ENCODE measurements around the gene POLR3A. TPM values are rescaled to one million over a fixed set of nuclear protein-coding genes. Genes with fewer than 3 reads are reported as not detected.
"Not testable (repeated sequence)": the region's sequence is repeated elsewhere in the genome, so short reads cannot be mapped to it uniquely, and the experiment has no call there.

The POLR3A gene
- total RNA-seq, 1 donor from 2014 or later: 13.0 TPM

DNA sequence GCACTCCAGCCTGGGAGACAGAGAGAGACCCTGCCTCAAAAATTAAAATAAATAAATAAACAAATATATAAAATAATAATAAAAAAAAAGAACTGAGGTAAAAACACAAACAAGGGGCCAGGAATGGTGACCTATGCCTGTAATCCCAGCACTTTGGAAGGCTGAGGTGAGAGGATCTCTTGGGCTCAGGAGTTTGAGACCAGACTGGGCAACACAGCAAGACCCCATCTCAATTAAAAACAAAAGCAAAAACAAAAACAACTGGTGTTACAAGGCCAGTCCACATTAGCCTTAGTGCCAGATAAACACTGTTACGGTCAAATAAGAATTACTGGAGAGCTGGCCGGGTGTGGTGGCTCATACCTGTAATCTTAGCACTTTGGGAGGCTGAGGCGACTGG, 5.6 kb downstream of the POLR3A start:
- DNase-seq (ENCODE audit: low read depth in 2 of 2): no peak

DNA sequence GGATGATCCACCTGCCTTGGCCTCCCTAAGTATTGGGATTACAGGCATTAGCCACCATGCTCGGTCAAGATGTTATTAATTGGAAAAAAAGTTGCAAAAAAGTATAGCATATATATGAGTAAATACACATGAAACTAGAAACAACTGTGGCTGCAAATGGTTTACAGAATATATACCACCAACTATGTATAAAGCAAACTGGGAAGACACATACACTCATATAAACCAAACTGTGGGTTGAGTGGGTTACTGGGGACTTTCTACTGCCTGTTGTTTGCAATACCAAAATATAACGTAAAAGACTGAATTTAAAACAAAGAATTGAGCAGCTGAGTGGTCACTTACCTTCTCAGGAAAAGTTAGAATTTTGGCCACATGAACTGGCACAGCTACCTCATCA, 8.1 kb downstream of the POLR3A start:
- DNase-seq (ENCODE audit: low read depth in 2 of 2): no peak

DNA sequence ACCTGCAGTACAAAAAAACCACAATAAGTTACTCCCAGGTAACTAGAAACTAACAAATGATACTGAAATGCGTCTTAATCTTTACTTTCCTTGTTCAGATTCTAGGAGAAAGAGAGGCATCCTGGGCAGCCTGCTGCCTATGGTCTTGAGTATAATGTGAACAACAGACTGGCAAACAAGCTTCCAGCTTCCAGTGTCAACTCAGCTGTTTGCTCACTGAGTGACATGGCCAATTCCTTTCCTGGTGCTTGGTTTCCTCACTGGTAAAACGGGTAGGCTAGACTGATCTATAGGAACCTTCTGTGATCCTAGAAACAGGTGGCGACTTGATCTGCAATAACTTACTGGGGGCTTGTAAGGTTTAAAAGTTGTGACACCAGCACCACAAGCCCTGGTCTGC, 10.1 kb downstream of the POLR3A start:
- DNase-seq (ENCODE audit: low read depth in 2 of 2): no peak

DNA sequence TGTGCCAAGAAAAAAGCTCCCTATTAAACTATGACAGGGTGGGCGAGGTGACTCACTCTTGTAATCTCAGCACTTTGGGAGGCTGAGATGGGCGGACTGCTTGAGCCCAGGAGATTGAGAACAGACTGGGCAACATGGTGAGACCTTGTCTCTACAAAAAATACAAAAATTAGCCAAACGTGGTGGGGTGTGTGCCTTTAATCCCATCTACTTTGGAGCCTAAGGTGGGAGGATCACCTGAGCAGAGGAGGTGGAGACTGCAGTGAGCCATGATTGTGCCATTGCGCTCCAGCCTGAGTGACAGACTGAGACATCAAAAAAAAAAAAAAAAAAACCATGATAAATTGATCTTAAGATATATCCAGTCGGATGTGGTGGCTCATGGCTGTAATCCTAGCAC, 11.5 kb downstream of the POLR3A start:
- DNase-seq (ENCODE audit: low read depth in 2 of 2): no peak

DNA sequence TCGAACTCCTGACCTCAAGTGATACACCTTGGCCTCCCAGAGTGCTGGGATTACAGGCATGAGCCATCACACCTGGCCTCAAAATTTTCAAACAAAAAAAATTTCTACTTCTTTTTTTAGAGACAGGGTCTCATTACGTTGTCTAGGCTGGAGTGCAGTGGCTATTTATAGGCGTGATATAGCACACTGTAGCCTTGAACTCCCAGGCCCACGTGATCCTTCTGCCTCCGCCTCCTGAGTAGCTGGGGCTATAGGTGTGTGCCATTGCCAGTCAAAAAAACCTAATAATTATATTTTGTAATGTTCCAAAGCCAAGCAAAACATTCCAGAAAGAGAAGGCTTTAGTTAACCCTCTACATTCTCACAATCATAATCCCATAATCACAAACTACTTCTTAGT, 13.8 kb downstream of the POLR3A start:
- DNase-seq (ENCODE audit: low read depth in 2 of 2): no peak

GRCh38 chr10:78013564-78013963, 15.8 kb downstream of the POLR3A start:
- DNase-seq (ENCODE audit: low read depth in 2 of 2): no peak

DNA sequence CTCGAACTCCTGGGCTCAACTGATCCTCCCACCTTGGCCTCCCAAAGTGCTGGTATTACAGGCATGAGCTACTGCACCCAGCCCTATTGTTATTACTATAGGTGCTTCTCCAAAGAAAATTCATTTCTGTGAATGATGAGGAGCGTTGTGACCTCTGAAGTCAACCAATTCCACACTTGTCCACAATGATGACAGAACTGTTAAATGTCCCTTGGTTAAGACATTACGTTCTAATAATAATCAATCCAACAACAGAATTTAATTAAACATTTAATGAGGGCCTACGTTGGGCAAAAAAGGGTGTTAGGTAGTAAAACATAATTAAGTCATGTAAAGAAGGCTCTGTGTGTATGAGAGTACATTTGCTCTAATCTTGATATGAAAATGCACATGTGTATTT, 18.2 kb downstream of the POLR3A start:
- no peak for DNase-seq (ENCODE audit: low read depth in 2 of 2)

GRCh38 chr10:78010278-78010677, 19.0 kb downstream of the POLR3A start:
- DNase-seq (ENCODE audit: low read depth in 2 of 2): no peak

DNA sequence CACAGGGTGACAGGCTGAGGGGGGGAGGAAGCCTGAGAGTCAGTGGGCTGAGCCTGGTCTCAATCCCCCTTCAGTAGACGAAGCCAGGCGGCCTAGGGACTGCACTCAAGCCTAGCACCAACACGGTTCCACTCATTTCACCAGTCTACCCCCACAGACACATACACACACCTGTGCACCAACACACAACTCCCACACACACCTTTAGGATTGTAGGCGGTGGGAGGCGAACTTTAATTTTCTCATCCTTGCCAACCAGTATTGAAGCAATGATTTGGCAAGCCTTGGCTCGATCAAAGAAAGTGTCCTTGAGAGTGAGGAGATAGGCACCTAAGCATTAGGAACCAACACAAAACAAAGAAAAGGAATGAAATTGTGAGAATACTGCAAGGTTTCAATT, 19.7 kb downstream of the POLR3A start:
- DNase-seq (ENCODE audit: low read depth in 2 of 2): no peak

DNA sequence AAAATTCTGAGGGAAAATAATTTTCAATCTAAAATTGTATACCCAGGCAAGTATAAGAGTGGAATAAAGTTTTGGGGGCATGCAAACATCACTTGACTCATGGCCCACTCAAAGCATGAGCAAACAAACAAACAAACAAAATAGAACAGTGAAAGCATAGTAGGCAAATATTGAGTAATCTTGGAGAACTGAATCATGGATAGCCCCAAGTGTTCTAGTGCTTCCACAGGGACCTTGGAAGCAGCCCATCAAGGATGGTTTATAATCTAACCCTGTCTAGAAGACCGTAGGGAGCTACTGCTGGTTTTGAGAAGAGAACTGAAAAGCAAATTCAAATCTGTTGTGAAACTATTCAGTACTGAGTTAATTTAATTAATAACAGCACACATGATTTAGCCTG, 22.1 kb downstream of the POLR3A start:
- DNase-seq (ENCODE audit: low read depth in 2 of 2): no peak

DNA sequence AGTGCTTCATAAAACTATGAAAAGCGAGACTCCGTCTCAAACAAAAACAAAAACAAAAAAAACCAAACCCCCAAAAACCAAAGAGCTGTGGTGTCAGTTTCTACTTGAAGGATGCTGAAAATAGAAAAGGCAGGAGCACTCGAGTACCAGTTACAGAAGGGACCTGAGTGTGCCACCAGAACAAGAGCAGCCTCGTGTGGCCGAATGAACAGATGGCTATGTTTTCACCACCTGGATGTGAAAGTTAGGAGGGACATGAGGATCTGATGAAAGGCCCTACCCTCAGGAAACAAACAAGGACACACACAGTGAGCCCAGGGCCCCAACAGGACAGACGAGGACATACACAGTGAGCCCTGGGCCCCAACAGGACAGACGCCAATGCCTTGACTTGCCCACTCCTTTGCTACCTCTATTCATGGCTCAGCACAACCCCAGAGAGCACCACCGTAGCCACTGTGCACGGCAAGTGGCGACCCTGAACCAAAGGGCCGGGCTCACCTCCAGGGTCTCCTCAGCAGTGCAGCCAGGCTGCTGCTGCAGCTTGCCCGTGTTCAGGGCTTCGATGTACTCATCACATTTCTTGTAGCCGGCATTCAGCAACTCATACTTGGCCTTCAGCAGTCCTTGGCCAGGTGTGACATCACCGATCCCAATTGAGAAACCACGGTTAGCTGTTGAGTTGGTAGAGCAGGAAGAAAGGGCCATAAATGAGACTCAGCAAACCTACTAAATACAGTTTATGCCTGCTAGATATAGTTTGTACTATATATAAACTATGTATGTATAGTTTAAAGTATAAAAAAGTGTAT, 24.9 kb downstream of the POLR3A start:
- no peak for DNase-seq (ENCODE audit: low read depth in 2 of 2)

GRCh38 chr10:78002541-78003288, 26.6 kb downstream of the POLR3A start:
- DNase-seq (ENCODE audit: low read depth in 2 of 2): no peak

DNA sequence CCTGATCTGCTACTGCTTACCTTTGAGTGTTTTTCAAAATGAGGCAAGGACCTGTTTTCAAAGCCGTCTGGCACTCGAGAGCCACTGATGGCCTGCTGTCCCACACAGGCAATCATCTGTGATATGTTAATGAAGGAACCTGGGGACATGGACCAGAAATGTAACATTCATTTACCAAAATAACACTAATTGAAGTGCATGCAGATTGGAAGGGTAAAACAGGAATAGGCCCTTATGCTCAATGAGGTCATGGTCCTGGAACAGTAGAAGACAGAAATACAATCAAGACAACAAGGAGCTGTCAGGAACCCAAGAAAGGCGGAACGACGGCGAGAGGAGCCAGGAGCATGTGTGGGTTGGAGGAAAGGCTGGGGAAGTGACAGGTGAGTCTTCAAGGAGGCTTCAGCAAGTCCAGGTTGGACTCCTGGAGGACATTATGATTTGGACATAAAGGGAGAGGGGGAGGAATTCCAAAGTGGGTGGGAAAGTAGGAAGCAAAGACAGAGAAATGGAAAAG, 28.3 kb downstream of the POLR3A start:
- DNase-seq (ENCODE audit: low read depth in 2 of 2): no peak

- no peak for DNase-seq (ENCODE audit: low read depth in 2 of 2)
Observed at GRCh38 chr10:78000206-78000605, 29.1 kb downstream of the POLR3A start.

DNA sequence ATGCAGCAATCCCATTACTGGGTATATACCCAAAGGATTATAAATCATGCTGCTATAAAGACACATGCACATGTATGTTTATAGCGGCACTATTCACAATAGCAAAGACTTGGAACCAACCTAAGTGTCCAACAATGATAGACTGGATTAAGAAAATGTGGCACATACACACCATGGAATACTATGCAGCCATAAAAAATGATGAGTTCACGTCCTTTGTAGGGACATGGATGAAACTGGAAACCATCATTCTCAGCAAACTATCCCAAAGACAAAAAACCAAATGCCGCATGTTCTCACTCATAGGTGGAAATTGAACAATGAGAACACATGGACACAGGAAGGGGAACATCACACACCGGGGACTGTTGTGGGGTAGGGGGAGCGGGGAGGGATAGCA, 30.5 kb downstream of the POLR3A start:
- DNase-seq (ENCODE audit: low read depth in 2 of 2): not testable (repeated sequence)

GRCh38 chr10:77993620-77994019, 35.7 kb downstream of the POLR3A start:
- DNase-seq (ENCODE audit: low read depth in 2 of 2): no peak

DNA sequence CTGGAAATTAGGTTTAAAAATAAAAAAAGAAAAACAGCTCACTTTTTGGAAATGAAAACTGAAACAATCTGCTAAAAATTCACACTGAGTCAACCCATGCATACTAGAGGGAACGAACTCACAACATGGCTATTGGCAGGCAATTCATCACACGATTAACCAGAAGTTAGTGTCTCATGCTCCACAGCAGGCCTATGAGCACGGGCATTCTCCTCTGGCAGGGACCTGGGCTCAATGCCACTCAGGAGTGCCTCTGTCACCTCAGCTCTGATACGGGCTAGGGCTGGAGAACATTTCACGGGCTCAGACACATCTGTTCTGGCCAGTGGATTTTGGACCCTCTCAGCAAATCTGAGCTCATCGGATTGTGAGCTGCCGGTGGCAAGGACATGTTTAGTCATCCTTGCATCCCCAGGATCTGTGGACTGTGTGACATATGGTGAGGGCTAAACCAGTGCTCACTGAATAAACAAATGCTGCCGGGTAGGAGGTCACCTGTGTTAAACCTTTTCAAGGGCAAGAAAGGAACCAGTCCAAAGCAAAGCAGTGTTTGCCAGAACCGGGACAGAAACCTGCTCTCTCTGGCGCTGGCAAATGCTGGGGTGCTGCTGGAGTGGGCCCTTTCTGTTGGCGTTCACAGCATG, 40.1 kb downstream of the POLR3A start:
- DNase-seq (ENCODE audit: low read depth in 2 of 2): no peak

GRCh38 chr10:77987671-77988255, 41.6 kb downstream of the POLR3A start:
- no peak for DNase-seq (ENCODE audit: low read depth in 2 of 2)

GRCh38 chr10:77984986-77985385, 44.3 kb downstream of the POLR3A start:
- DNase-seq (ENCODE audit: low read depth in 2 of 2): peak in 1 of 2 donors; percentile 59

GRCh38 chr10:77983384-77984341, 45.7 kb downstream of the POLR3A start:
- peak in 1 of 2 donors; percentile 89 for DNase-seq (ENCODE audit: low read depth in 2 of 2)

DNA sequence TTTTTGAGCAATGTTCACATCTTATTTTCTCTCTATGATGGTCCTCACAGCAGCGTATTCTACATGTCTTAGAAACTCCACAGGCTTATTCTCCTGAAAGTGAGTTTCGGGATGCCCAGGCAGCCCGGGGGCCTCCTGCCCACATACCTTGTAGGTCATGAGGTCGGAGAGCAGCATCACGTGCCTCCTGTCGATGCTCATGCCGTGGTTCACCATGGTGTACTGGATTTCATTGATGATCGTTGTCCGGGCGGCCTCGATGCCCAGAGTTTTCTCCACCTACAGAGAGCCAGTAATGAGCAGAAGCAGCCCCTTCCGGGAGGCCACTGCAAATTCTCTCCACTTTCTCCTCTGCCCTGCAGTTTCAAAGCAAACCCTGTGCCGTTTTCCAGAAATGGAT, 48.0 kb downstream of the POLR3A start:
- DNase-seq (ENCODE audit: low read depth in 2 of 2): no peak

Data from dermis microvascular lymphatic vessel endothelial cell (primary cell).